Astrocyte of the cerebellum (primary cell): ENCODE data around the gene PDE4C.

ENCODE experiments used
- DNase-seq: peaks from one replicate; pipeline ENCODE4 v3.0.0-alpha.2; 2011; ENCODE audit warnings: low read depth
- H3K4me3 ChIP-seq: 2 replicates; pipeline ENCODE4 v1.5.1; 2011; ENCODE audit warnings: mild to moderate bottlenecking, low read depth, low read length, moderate library complexity
- CTCF ChIP-seq: IDR thresholded peaks from 2 replicates; pipeline ENCODE4 v1.5.1; 2012; ENCODE audit warnings: low read length, low read depth, moderate library complexity, mild to moderate bottlenecking; ENCODE audit errors: missing control alignments
- in situ Hi-C: cut with HindIII; loops from 2 replicates; pipeline ENCODE4 v1.10.0; 2017; ENCODE audit warnings: low sequenced_read_pairs

PDE4C gene

DNA sequence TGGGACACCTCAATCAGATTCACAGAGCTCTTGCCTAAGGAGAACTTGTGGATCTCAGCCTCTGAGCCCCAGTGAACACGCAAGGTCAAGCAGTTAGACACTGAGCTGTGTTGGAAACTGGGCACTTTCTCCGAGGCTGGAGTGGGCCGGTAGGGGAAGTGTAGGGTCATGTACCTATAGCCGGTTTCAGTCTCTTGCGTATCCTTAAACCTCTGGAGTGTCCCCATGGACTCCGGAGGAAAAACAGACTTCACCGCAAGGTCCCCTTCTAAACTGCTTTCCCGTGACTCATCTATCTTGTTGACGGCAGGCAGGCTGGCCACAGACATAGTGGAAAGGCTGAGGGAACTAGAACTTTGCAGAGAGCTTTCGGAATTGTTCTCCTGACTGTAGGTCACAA is 36.7 kb upstream of the PDE4C start:
- in situ Hi-C loops = loop anchor here (5.0 kb wide), 1 partner anchor 81 kb away; no protein-coding TSS in a partner anchor
- no peak for DNase-seq
- no peak overlapping the region for H3K4me3 ChIP-seq
- no peak for TF ChIP-seq CTCF

- in situ Hi-C loops = loop anchor here (5.0 kb wide), 1 partner anchor 80 kb away; no protein-coding TSS in a partner anchor
- no peak for DNase-seq
- H3K4me3 ChIP-seq = no peak overlapping the region
- no peak for TF ChIP-seq CTCF
Measured at GRCh38 chr19:18262144-18262543, 35.9 kb upstream of the PDE4C start.

- TF ChIP-seq CTCF = no peak
- in situ Hi-C loops = loop anchor here (5.0 kb wide), 1 partner anchor 79 kb away; no protein-coding TSS in a partner anchor
- H3K4me3 ChIP-seq = no peak overlapping the region
- DNase-seq = no peak
Measured at GRCh38 chr19:18261474-18261873, 35.2 kb upstream of the PDE4C start.

DNA sequence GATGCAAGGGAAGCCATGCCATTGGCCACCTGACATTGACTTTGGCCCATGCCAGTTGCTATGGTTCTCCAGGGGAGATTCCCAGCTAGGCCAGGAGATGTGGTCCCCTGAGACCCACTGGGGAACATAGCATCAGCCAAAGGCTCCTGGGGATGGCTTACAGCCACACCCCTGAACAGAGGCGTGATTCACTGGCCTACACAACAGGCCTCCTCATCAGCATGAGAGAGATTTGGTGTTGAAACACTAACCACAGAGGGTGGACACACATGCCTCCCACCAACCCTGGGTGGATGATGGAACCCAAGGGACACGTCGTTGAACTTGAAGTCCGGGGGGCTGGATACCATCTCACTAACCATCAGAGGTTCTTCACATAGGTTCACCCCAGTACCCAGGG is 33.7 kb upstream of the PDE4C start:
- in situ Hi-C loops = loop anchor here (5.0 kb wide), 1 partner anchor 78 kb away; no protein-coding TSS in a partner anchor
- H3K4me3 ChIP-seq = no peak overlapping the region
- TF ChIP-seq CTCF = no peak
- DNase-seq = no peak

- no peak for DNase-seq
- H3K4me3 ChIP-seq = no peak overlapping the region
- TF ChIP-seq CTCF = no peak
- in situ Hi-C loops = no loop called here
Measured at GRCh38 chr19:18257503-18258470, 31.5 kb upstream of the PDE4C start.

GRCh38 chr19:18254546-18255503 is 28.6 kb upstream of the PDE4C start:
- in situ Hi-C loops = no loop called here
- H3K4me3 ChIP-seq = no peak overlapping the region
- no peak for TF ChIP-seq CTCF
- no peak for DNase-seq
